H9 (cell line): Measurements from ENCODE around the gene CFAP100. TPM values are rescaled to one million over a fixed set of nuclear protein-coding genes. Genes with fewer than 3 reads are reported as not detected.

Experiments used
- DNase-seq: peaks from one replicate; pipeline ENCODE4 v3.0.0-alpha.2; 2017
- H2AFZ ChIP-seq: one replicate; pipeline ENCODE4 v1.6.1; 2013; ENCODE audit warnings: mild to moderate bottlenecking, low read length, control low read depth, moderate library complexity
- H2AK5ac ChIP-seq: 2 replicates; pipeline ENCODE4 v1.6.1; 2013; ENCODE audit warnings: low read length, control low read depth, mixed read lengths; ENCODE audit not compliant: insufficient read length
- H2BK120ac ChIP-seq: one replicate; pipeline ENCODE4 v1.6.1; 2013; ENCODE audit warnings: low read depth, mild to moderate bottlenecking, low read length, control low read depth, inconsistent platforms; ENCODE audit not compliant: poor library complexity, severe bottlenecking
- H2BK12ac ChIP-seq: 2 replicates; pipeline ENCODE4 v1.6.1; 2013; ENCODE audit warnings: low read length, control low read depth, mixed read lengths, low read depth; ENCODE audit not compliant: insufficient read length
- H2BK15ac ChIP-seq: 2 replicates; pipeline ENCODE4 v1.6.1; 2013; ENCODE audit warnings: low read depth, low read length, control low read depth
- H2BK20ac ChIP-seq: one replicate; pipeline ENCODE4 v1.6.1; 2013; ENCODE audit warnings: low read depth, mild to moderate bottlenecking, low read length, control low read depth, inconsistent platforms; ENCODE audit not compliant: poor library complexity, severe bottlenecking
- H2BK5ac ChIP-seq: 2 replicates; pipeline ENCODE4 v1.6.1; 2013; ENCODE audit warnings: low read length, control low read depth, mixed read lengths; ENCODE audit not compliant: insufficient read length
- H3K14ac ChIP-seq: 2 replicates; pipeline ENCODE4 v1.6.1; 2013; ENCODE audit warnings: low read length, control low read depth; ENCODE audit not compliant: insufficient read depth
- H3K18ac ChIP-seq: 2 replicates; pipeline ENCODE4 v1.6.1; 2013; ENCODE audit warnings: low read depth, mild to moderate bottlenecking, mixed read lengths, low read length, control low read depth; ENCODE audit not compliant: insufficient read length
- H3K23ac ChIP-seq: 2 replicates; pipeline ENCODE4 v1.6.1; 2013; ENCODE audit warnings: low read length, control low read depth, mixed read lengths, low read depth; ENCODE audit not compliant: insufficient read length
- H3K23me2 ChIP-seq: 2 replicates; pipeline ENCODE4 v1.6.1; 2013; ENCODE audit warnings: low read depth, mild to moderate bottlenecking, mixed read lengths, low read length, control low read depth; ENCODE audit not compliant: insufficient read length, poor library complexity, severe bottlenecking
- H3K27ac ChIP-seq: 2 replicates; pipeline ENCODE4 v1.5.1; 2013; ENCODE audit warnings: low read length, control low read depth, mixed read lengths, low read depth; ENCODE audit not compliant: insufficient read length
- H3K27me3 ChIP-seq: 2 replicates; pipeline ENCODE4 v1.6.1; 2013; ENCODE audit warnings: low read length, control low read depth, inconsistent platforms; ENCODE audit not compliant: insufficient read depth
- H3K4ac ChIP-seq: 2 replicates; pipeline ENCODE4 v1.6.1; 2013; ENCODE audit warnings: low read depth, mild to moderate bottlenecking, control low read depth, inconsistent platforms, low read length, moderate library complexity
- H3K4me1 ChIP-seq: 2 replicates; pipeline ENCODE4 v1.6.1; 2013; ENCODE audit warnings: low read length, control low read depth, inconsistent platforms; ENCODE audit not compliant: insufficient read depth
- H3K4me2 ChIP-seq: 2 replicates; pipeline ENCODE4 v1.6.1; 2013; ENCODE audit warnings: low read length, control low read depth, mixed read lengths; ENCODE audit not compliant: insufficient read length, insufficient read depth
- H3K56ac ChIP-seq: 2 replicates; pipeline ENCODE4 v1.6.1; 2013; ENCODE audit warnings: low read depth, mild to moderate bottlenecking, mixed read lengths, low read length, control low read depth; ENCODE audit not compliant: insufficient read length
- H3K79me1 ChIP-seq: 2 replicates; pipeline ENCODE4 v1.6.1; 2013; ENCODE audit warnings: low read depth, mild to moderate bottlenecking, moderate library complexity, low read length, control low read depth, inconsistent platforms; ENCODE audit not compliant: insufficient read depth, poor library complexity, severe bottlenecking
- H3K79me2 ChIP-seq: 2 replicates; pipeline ENCODE4 v1.6.1; 2013; ENCODE audit warnings: low read length, control low read depth, inconsistent platforms; ENCODE audit not compliant: insufficient read depth
- H3K9ac ChIP-seq: 2 replicates; pipeline ENCODE4 v1.6.1; 2013; ENCODE audit warnings: low read length, control low read depth, mixed read lengths; ENCODE audit not compliant: insufficient read length; ENCODE audit errors: extremely low read depth
- H3K9me3 ChIP-seq: one replicate; pipeline ENCODE4 v1.6.1; 2013; ENCODE audit warnings: low read depth, low read length, inconsistent platforms; ENCODE audit not compliant: control insufficient read depth
- H3T11ph ChIP-seq: one replicate; pipeline ENCODE4 v1.6.1; 2013; ENCODE audit warnings: mild to moderate bottlenecking, low read length, control low read depth, inconsistent platforms
- H4K20me1 ChIP-seq: one replicate; pipeline ENCODE4 v1.6.1; 2013; ENCODE audit not compliant: control insufficient read depth, insufficient read length, insufficient read depth
- H4K5ac ChIP-seq: 2 replicates; pipeline ENCODE4 v1.6.1; 2013; ENCODE audit warnings: low read depth, mild to moderate bottlenecking, mixed read lengths, low read length, control low read depth; ENCODE audit not compliant: insufficient read length
- H4K8ac ChIP-seq: replicated peaks from 2 replicates; pipeline ENCODE4 v1.6.1; 2013; ENCODE audit warnings: low read length, control low read depth, mixed read lengths, low read depth; ENCODE audit not compliant: insufficient read length
- H4K91ac ChIP-seq: 2 replicates; pipeline ENCODE4 v1.6.1; 2013; ENCODE audit warnings: low read depth, mild to moderate bottlenecking, moderate library complexity, mixed read lengths, low read length, control low read depth; ENCODE audit not compliant: insufficient read length
- H3K27ac Mint-ChIP-seq, 3 experiments: 2 replicates in 2 of 3; 3 replicates in 1 of 3; pipeline ENCODE4 v1.8.0; 2020 to 2021; ENCODE audit warnings: mixed read lengths in 3 of 3, mild to moderate bottlenecking in 1 of 3, moderate library complexity in 1 of 3
- H3K27me3 Mint-ChIP-seq: 2 replicates; pipeline ENCODE4 v1.8.0; 2021; ENCODE audit warnings: low read depth, mild to moderate bottlenecking, moderate library complexity, mixed read lengths
- H3K36me3 Mint-ChIP-seq, 3 experiments: 2 replicates in 2 of 3; 3 replicates in 1 of 3; pipeline ENCODE4 v1.8.0; 2020 to 2021; ENCODE audit warnings: low read depth in 3 of 3, mixed read lengths in 3 of 3; ENCODE audit not compliant: insufficient read depth in 1 of 3
- H3K4me1 Mint-ChIP-seq, 2 experiments: 2 replicates each; pipeline ENCODE4 v1.8.0; 2020; ENCODE audit warnings: mixed read lengths in 2 of 2
- H3K4me3 Mint-ChIP-seq, 2 experiments: 2 replicates in 1 of 2; 3 replicates in 1 of 2; pipeline ENCODE4 v1.8.0; 2020 to 2021; ENCODE audit warnings: mild to moderate bottlenecking in 2 of 2, mixed read lengths in 2 of 2, moderate library complexity in 1 of 2
- H3K9me3 Mint-ChIP-seq, 2 experiments: 2 replicates in 1 of 2; 3 replicates in 1 of 2; pipeline ENCODE4 v1.8.0; 2020; ENCODE audit warnings: mild to moderate bottlenecking in 2 of 2, mixed read lengths in 2 of 2, moderate library complexity in 1 of 2
- CTCF ChIP-seq: fragments of 200-600 bp; sonication (generic); conservative IDR thresholded peaks from 3 replicates; pipeline ENCODE4 v1.8.0; 2021; ENCODE audit warnings: antibody characterized with exemption, mild to moderate bottlenecking
- WGBS: extraction: QIAGEN DNeasy Blood & Tissue Kit; methylation state at CpG from one replicate; pipeline ENCODE4 v1.1.7; 2013; ENCODE audit warnings: missing lambda C conversion rate, low lambda C conversion rate, mixed read lengths; ENCODE audit not compliant: insufficient read length; ENCODE audit errors: extremely low coverage; 5-methylcytosine and 5-hydroxymethylcytosine counted together
- total RNA-seq: library from RNA; stranded (reverse); gene quantifications from 2 replicates; pipeline ENCODE4 v1.2.1, GENCODE V29; 2021

Gene CFAP100
- total RNA-seq, 1 experiment from 2014 or later = 0.44 TPM

DNA sequence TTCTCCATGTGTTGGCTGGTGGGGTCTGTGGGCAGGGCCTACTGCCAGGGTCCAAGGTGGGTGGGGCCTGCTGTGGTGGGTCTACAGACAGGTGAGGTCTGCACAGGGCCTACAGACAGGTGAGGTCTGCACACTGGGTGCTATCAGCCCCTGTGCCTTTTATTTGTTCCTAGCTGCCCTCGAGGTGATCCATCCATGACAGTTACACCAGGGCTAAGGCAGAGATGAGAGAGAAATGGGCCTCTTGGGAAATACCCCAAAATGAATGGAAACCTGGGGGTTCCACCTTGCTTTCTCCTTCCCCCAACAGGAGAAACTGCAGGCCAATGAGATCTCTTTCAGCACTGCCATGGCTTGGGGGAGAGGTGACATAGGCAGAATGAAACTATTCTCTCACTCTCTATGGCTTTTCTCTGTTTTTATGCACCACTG lies 36.4 kb downstream of the CFAP100 start:
- no peak overlapping the region for H3K56ac ChIP-seq
- H3K4me3 Mint-ChIP-seq = no peak overlapping the region
- no peaks in the 10 kb centered on the region for H3K79me1 ChIP-seq
- peak; percentile 17 for DNase-seq
- H4K5ac ChIP-seq = no peak overlapping the region
- H3K9me3 Mint-ChIP-seq = peaks cover 3 to 13% of the 10 kb centered on the region in 2 experiments
- H3K4me1 ChIP-seq = no peaks in the 10 kb centered on the region
- no peak overlapping the region for H2AK5ac ChIP-seq
- H2BK5ac ChIP-seq = no peak overlapping the region
- H3K9ac ChIP-seq = no peak overlapping the region
- no peak overlapping the region for H2BK12ac ChIP-seq
- H3K9me3 ChIP-seq = peaks cover under 1% of the 10 kb centered on the region
- H3K79me2 ChIP-seq = no peaks in the 10 kb centered on the region
- H3K4me1 Mint-ChIP-seq = 0 out of 4 replicates have a peak, but pooled peaks cover 0 to 2% of the 10 kb centered on the region in 2 experiments
- no peaks in the 10 kb centered on the region for H3K23me2 ChIP-seq
- TF ChIP-seq CTCF = no peak
- H4K91ac ChIP-seq = no peak overlapping the region
- no peaks in the 10 kb centered on the region for H4K20me1 ChIP-seq
- no peak overlapping the region for H4K8ac ChIP-seq
- H3K27me3 ChIP-seq = no peaks in the 10 kb centered on the region
- WGBS = no CpG with 5 or more reads among the region's 1 CpG
- no peak overlapping the region for H3K18ac ChIP-seq
- H2BK20ac ChIP-seq = no peak overlapping the region
- peaks cover 2 to 14% (median 7%) of the 10 kb centered on the region in 3 experiments; a peak in 5 of 7 replicates for H3K36me3 Mint-ChIP-seq
- no peak overlapping the region for H3K14ac ChIP-seq
- no peak overlapping the region for H2BK15ac ChIP-seq
- H2BK120ac ChIP-seq = no peak overlapping the region
- peaks cover 2% of the 10 kb centered on the region for H3K27me3 Mint-ChIP-seq
- H3T11ph ChIP-seq = no peak overlapping the region
- no peak overlapping the region for H3K23ac ChIP-seq
- no peak overlapping the region for H3K27ac ChIP-seq
- H3K4ac ChIP-seq = no peak overlapping the region
- no peak overlapping the region for H3K27ac Mint-ChIP-seq
- no peak overlapping the region for H2AFZ ChIP-seq
- H3K4me2 ChIP-seq = no peak overlapping the region
